Neutrophil (primary cell): ENCODE data around the gene CARMIL3.

ENCODE experiments used
- H3K27ac ChIP-seq: fragments of 200-600 bp; sonication (generic); 2 replicates; pipeline ENCODE4 v1.5.1; 2016; ENCODE audit warnings: mild to moderate bottlenecking, moderate library complexity
- H3K27me3 ChIP-seq: fragments of 200-600 bp; sonication (generic); 2 replicates; pipeline ENCODE4 v1.6.0; 2016; ENCODE audit warnings: mild to moderate bottlenecking
- H3K36me3 ChIP-seq: fragments of 200-600 bp; sonication (generic); 2 replicates; pipeline ENCODE4 v1.5.1; 2017
- H3K4me1 ChIP-seq, 2 experiments: fragments of 200-600 bp in 1 of 2; sonication (generic) in 1 of 2; 1 replicate in 1 of 2; 2 replicates in 1 of 2; pipeline versions ENCODE4 v1.5.1 to v1.6.1; 2013 to 2016; ENCODE audit warnings: low read depth in 1 of 2, low read length in 1 of 2, mild to moderate bottlenecking in 1 of 2, moderate library complexity in 1 of 2; ENCODE audit not compliant: control insufficient read depth in 1 of 2, insufficient read depth in 1 of 2
- H3K4me3 ChIP-seq, 2 experiments: fragments of 200-600 bp in 1 of 2; sonication (generic) in 1 of 2; 1 replicate in 1 of 2; 2 replicates in 1 of 2; pipeline ENCODE4 v1.5.1; 2013 to 2016; ENCODE audit warnings: low read depth in 1 of 2, low read length in 1 of 2, mild to moderate bottlenecking in 1 of 2, moderate library complexity in 1 of 2
- H3K9me3 ChIP-seq: fragments of 200-600 bp; sonication (generic); 2 replicates; pipeline ENCODE4 v1.5.1; 2016
- TF ChIP-seq, protein P1 (sequence below): fragments of 200-600 bp; sonication (generic); IDR thresholded peaks from 2 replicates; pipeline ENCODE4 v1.5.1; 2016; ENCODE audit warnings: antibody characterized with exemption

Gene CARMIL3

DNA sequence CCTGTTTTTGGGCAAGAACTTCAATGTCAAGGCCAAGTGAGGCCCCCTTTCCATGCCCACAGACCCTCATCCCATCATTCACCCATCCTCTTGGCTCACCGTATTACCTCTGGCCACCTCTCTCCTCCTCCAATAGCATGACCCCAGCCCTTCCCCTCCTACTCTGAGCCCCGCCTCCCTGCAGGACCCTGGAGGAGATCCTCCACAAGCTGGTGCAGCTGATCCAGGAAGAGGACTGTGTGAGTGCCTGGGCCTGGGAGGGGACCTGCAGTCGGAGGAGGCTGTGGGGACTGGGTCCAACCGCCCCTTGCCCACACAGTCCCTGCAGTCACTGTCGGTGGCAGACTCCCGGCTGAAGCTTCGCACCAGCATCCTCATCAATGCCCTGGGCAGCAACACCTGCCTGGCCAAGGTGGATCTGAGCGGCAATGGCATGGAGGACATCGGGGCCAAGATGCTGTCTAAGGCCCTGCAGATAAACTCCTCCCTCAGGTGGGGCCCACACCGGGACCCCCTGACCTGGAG, 7.2 kb downstream of the CARMIL3 start:
- no peak overlapping the region for H3K27ac ChIP-seq
- H3K4me3 ChIP-seq: no peak overlapping the region

GRCh38 chr14:24059841-24060388, 8.1 kb downstream of the CARMIL3 start:
- peaks cover 13% of the 10 kb centered on the region for H3K27me3 ChIP-seq
- no peaks in the 10 kb centered on the region for H3K4me1 ChIP-seq
- H3K36me3 ChIP-seq: no peaks in the 10 kb centered on the region
- H3K4me3 ChIP-seq: no peak overlapping the region
- no peaks in the 10 kb centered on the region for H3K9me3 ChIP-seq
- no peak overlapping the region for H3K27ac ChIP-seq
- TF ChIP-seq, protein P1, sequence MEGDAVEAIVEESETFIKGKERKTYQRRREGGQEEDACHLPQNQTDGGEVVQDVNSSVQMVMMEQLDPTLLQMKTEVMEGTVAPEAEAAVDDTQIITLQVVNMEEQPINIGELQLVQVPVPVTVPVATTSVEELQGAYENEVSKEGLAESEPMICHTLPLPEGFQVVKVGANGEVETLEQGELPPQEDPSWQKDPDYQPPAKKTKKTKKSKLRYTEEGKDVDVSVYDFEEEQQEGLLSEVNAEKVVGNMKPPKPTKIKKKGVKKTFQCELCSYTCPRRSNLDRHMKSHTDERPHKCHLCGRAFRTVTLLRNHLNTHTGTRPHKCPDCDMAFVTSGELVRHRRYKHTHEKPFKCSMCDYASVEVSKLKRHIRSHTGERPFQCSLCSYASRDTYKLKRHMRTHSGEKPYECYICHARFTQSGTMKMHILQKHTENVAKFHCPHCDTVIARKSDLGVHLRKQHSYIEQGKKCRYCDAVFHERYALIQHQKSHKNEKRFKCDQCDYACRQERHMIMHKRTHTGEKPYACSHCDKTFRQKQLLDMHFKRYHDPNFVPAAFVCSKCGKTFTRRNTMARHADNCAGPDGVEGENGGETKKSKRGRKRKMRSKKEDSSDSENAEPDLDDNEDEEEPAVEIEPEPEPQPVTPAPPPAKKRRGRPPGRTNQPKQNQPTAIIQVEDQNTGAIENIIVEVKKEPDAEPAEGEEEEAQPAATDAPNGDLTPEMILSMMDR: no peak

More for the DNA sequence above, 7.2 kb downstream of the CARMIL3 start:
- TF ChIP-seq, protein P1: no peak
- no peaks in the 10 kb centered on the region for H3K9me3 ChIP-seq
- no peaks in the 10 kb centered on the region for H3K4me1 ChIP-seq
- no peaks in the 10 kb centered on the region for H3K36me3 ChIP-seq
- peaks cover 22% of the 10 kb centered on the region for H3K27me3 ChIP-seq

GRCh38 chr14:24060443-24060842, 8.6 kb downstream of the CARMIL3 start:
- Histone ChIP-seq H3K4me1 (no peaks in the 10 kb centered on the region), H3K36me3 (no peaks in the 10 kb centered on the region), H3K4me3 (no peak overlapping the region), H3K9me3 (no peaks in the 10 kb centered on the region), H3K27me3 (peaks cover 7% of the 10 kb centered on the region), H3K27ac (no peak overlapping the region)
- TF ChIP-seq, protein P1: no peak

DNA sequence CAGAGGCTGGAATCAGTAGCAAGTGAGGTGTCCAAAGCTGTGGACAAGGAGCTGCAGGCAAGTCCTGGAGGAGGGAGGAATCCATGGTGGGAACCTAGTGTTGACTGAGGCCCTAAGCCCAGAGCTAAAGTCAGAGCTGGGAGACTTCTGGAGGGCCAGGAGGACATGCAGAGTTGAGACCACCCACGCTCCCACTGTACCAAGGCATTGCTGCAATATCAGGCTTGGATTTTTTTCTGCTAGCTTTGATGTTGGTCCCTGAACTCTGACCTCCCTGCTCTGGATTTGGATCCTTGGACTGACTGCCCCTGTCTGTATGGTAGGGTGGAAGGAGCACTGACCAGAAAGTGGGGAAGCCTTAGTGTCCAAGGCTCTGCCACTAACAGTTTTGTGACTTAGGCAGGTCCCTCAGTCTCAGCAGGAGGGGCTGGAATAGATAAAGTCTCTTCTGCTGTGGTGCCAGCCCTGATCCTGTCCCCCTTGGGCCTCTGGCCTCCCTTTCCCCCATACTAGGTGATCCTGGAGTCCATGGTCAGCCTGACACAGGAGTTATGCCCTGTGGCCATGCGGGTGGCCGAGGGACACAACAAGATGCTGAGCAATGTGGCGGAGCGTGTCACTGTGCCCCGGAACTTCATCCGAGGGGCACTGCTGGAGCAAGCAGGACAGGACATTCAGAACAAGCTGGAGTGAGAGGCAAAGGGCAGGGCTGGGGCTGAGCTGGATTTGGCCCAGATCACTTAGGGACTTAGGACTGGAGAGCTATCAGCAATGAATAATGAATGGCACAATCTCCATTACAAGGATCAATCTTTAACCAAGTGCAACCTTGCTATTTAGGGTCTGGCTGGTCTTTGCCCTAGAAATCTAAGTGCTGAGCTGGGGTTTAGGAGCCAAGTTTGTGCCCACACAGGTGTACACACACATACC, 9.4 kb downstream of the CARMIL3 start:
- no peaks in the 10 kb centered on the region for H3K9me3 ChIP-seq
- no peak overlapping the region for H3K4me3 ChIP-seq
- no peaks in the 10 kb centered on the region for H3K4me1 ChIP-seq
- peaks cover 5% of the 10 kb centered on the region for H3K27me3 ChIP-seq
- no peaks in the 10 kb centered on the region for H3K36me3 ChIP-seq
- TF ChIP-seq, protein P1: no peak
- H3K27ac ChIP-seq: no peak overlapping the region

DNA sequence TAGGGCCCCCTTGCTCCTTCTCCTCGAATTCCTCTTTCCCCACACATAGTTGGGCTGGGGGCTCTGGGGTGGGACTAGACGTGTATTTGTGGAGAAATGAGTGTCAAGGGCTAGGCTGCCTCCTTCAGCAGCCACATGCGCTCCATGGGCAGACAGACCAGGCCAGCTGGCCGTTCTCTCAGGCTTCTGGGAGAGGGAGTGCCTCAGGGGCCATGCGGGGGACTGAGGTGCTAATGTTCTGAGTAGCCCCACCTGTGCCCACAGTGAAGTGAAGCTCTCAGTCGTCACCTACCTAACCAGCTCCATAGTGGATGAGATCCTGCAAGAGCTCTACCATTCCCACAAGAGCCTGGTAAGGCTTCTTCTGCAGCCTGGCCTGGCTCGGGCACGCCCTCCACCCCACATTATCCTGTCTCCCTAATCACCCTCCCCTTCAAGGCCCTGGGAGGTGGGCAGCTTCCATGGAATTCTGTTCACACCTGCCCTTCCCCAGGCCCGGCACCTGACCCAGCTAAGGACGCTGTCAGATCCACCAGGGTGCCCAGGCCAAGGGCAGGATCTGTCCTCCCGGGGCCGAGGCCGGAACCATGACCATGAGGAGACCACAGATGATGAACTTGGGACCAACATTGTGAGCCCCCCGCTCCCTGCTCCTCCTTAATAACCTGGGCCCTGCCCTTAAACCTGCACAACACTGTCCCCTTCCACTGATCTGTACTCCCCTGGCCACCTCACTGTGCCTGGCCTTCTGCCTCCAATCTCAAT, 10.6 kb downstream of the CARMIL3 start:
- TF ChIP-seq, protein P1: no peak
- no peak overlapping the region for H3K27ac ChIP-seq
- no peaks in the 10 kb centered on the region for H3K4me1 ChIP-seq
- H3K36me3 ChIP-seq: no peaks in the 10 kb centered on the region
- H3K4me3 ChIP-seq: no peak overlapping the region
- no peaks in the 10 kb centered on the region for H3K9me3 ChIP-seq
- no peaks in the 10 kb centered on the region for H3K27me3 ChIP-seq
